ENCODE data around the gene SLC27A1.

SLC27A1 gene

DNA sequence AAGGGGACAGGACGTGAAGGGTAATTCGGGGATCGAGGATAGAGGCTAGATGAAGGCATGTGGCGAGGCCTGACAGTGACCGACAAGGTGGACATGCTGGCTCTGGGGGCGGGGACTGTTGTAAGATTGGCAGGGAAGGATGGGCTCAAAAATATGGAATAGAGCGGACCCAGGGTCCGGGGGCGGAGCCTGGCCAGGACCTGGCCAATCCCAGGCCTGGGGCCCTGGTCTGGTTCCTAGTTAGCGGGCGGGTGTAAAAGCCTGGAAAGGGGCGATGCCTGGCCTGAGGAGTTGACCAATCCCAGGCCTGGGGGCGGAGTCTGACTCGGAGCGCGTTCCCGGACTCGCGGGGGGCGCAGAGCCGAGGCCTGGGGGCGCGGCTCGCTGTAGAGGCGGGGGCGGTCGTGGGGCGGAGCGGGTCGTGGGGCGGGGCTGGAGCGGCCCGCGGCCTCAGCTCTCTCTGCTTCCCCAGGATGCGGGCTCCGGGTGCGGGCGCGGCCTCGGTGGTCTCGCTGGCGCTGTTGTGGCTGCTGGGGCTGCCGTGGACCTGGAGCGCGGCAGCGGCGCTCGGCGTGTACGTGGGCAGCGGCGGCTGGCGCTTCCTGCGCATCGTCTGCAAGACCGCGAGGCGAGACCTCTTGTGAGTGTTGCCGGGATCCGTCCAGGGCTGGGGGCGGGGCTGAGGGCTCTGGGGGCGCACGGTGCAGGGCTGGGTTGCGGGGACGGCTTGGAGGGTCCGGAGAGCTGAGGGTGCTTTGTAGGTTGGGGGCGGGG, at the start of gene SLC27A1:
Gene SLC27A1, plus strand, starts transcription at position 457 of the 774 bp plus-strand sequence. Its CDS starts 17 bp downstream, at position 474.
- DNase-seq, result peak; percentile 99
- TF ChIP-seq, protein P1, sequence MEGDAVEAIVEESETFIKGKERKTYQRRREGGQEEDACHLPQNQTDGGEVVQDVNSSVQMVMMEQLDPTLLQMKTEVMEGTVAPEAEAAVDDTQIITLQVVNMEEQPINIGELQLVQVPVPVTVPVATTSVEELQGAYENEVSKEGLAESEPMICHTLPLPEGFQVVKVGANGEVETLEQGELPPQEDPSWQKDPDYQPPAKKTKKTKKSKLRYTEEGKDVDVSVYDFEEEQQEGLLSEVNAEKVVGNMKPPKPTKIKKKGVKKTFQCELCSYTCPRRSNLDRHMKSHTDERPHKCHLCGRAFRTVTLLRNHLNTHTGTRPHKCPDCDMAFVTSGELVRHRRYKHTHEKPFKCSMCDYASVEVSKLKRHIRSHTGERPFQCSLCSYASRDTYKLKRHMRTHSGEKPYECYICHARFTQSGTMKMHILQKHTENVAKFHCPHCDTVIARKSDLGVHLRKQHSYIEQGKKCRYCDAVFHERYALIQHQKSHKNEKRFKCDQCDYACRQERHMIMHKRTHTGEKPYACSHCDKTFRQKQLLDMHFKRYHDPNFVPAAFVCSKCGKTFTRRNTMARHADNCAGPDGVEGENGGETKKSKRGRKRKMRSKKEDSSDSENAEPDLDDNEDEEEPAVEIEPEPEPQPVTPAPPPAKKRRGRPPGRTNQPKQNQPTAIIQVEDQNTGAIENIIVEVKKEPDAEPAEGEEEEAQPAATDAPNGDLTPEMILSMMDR (IDR thresholded peaks at IDR 0.05; ENCODE audit: low read depth, low read length), result no peak
- Histone ChIP-seq H3K4me3 (ENCODE audit: low read depth, low read length) (peak within 1 kb of the TSS; percentile 81), H3K27ac (peak within 1 kb of the TSS; percentile 93), H3K36me3 (no peaks in the 10 kb centered on the region), H3K27me3 (ENCODE audit: insufficient read depth, low read depth, severe bottlenecking) (no peaks in the 10 kb centered on the region), H3K9me3 (ENCODE audit: severe bottlenecking) (no peaks in the 10 kb centered on the region)

DNA sequence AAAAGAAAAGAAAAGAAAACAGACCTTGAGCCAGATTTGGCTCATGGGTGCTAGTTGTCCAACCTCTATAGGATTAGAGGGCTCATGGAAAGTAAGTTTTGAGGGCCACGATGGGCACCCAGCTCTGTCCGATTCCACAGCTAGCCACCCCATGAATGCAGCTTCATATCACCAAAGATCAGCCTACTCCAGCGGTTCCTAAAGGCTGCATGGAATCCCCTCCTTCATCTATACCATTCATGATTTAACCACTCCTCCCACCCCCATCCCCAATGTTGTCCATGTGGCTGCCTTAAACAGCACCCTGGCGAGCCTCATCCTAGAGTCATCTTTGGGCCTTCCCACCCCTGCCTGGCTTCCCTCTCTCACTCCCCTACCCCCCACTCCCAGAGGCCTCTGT, 48.4 kb upstream of the SLC27A1 start:
- H3K27ac ChIP-seq, result no peak overlapping the region
- no peaks in the 10 kb centered on the region for H3K27me3 ChIP-seq (ENCODE audit: insufficient read depth, low read depth, severe bottlenecking)
- peaks cover 15% of the 10 kb centered on the region for H3K36me3 ChIP-seq
- H3K4me3 ChIP-seq (ENCODE audit: low read depth, low read length), result no peak overlapping the region
- TF ChIP-seq, protein P1 (IDR thresholded peaks at IDR 0.05; ENCODE audit: low read depth, low read length), result no peak
- no peak for DNase-seq
- H3K9me3 ChIP-seq (ENCODE audit: severe bottlenecking), result no peaks in the 10 kb centered on the region

GRCh38 chr19:17423429-17424208, 46.7 kb upstream of the SLC27A1 start:
- H3K36me3 ChIP-seq, result peaks cover 15% of the 10 kb centered on the region
- TF ChIP-seq, protein P1 (IDR thresholded peaks at IDR 0.05; ENCODE audit: low read depth, low read length), result no peak
- H3K4me3 ChIP-seq (ENCODE audit: low read depth, low read length), result no peak overlapping the region
- no peaks in the 10 kb centered on the region for H3K9me3 ChIP-seq (ENCODE audit: severe bottlenecking)
- H3K27ac ChIP-seq, result no peak overlapping the region
- no peaks in the 10 kb centered on the region for H3K27me3 ChIP-seq (ENCODE audit: insufficient read depth, low read depth, severe bottlenecking)
- DNase-seq, result no peak

DNA sequence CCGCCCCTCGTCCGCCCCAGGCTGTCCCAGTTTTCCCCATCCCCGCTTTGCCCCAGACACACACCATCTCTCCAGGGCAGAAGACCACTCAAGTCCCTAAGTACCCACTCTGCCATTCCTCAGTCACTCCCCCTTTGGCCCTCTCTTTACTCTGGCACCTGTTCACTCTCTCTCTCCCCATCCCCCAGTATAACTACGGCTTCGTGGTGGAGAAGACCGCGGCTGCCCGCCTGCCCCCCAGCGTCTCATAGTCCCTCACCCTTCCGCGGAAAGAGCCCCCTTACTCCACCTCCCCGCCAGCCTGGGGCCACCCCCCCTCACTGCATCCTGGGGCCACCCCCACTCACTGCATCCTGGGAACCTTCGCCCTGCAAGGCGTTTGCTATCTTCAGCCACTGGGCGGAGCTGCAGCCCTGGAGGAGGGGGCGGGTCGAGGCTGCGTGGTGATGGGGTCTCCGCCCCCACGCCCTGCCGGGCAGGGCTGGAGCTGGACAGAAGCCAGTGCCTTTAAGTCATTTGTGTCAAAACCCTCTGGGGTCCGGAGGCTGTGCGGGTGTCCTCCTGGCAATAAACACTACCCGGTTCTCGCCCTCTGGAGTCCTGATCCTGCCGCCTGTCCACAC, 45.5 kb upstream of the SLC27A1 start:
- Histone ChIP-seq H3K4me3 (ENCODE audit: low read depth, low read length) (peak overlapping the region; percentile 14; the same call in 1 of the 2 replicates), H3K27ac (peak overlapping the region; percentile 45)
- DNase-seq, result peak; percentile 89

GRCh38 chr19:17429641-17430113, 40.6 kb upstream of the SLC27A1 start:
- Histone ChIP-seq H3K9me3 (ENCODE audit: severe bottlenecking) (no peaks in the 10 kb centered on the region), H3K36me3 (no peaks in the 10 kb centered on the region), H3K4me3 (ENCODE audit: low read depth, low read length) (no peak overlapping the region), H3K27me3 (ENCODE audit: insufficient read depth, low read depth, severe bottlenecking) (no peaks in the 10 kb centered on the region), H3K27ac (no peak overlapping the region)
- DNase-seq, result no peak
- TF ChIP-seq, protein P1 (IDR thresholded peaks at IDR 0.05; ENCODE audit: low read depth, low read length), result no peak

More for the DNA sequence above, 45.5 kb upstream of the SLC27A1 start:
- TF ChIP-seq, protein P1 (IDR thresholded peaks at IDR 0.05; ENCODE audit: low read depth, low read length), result peak; percentile 87
- Histone ChIP-seq H3K27me3 (ENCODE audit: insufficient read depth, low read depth, severe bottlenecking) (no peaks in the 10 kb centered on the region), H3K9me3 (ENCODE audit: severe bottlenecking) (no peaks in the 10 kb centered on the region), H3K36me3 (peaks cover 15% of the 10 kb centered on the region)
